GM12801 (cell line): ENCODE data around the gene SLC35F3.

Source experiments
- CTCF ChIP-seq: IDR thresholded peaks from one replicate; pipeline ENCODE4 v1.5.1; 2011; ENCODE audit warnings: control low read depth; ENCODE audit not compliant: insufficient read length; ENCODE audit errors: extremely low read depth

The SLC35F3 gene

GRCh38 chr1:234135501-234135900, 231.0 kb downstream of the SLC35F3 start:
- no peak for TF ChIP-seq CTCF

- TF ChIP-seq CTCF: no peak
Measured at GRCh38 chr1:234136073-234136472, 231.6 kb downstream of the SLC35F3 start.

- no peak for TF ChIP-seq CTCF
Measured at GRCh38 chr1:234139966-234140365, 235.5 kb downstream of the SLC35F3 start.

- no peak for TF ChIP-seq CTCF
Measured at GRCh38 chr1:234140388-234140787, 235.9 kb downstream of the SLC35F3 start.

- TF ChIP-seq CTCF: no peak
Measured at GRCh38 chr1:234141006-234141405, 236.5 kb downstream of the SLC35F3 start.

GRCh38 chr1:234143681-234144080, 239.2 kb downstream of the SLC35F3 start:
- no peak for TF ChIP-seq CTCF

GRCh38 chr1:234144901-234145300, 240.4 kb downstream of the SLC35F3 start:
- no peak for TF ChIP-seq CTCF

GRCh38 chr1:234148350-234148749, 243.9 kb downstream of the SLC35F3 start:
- TF ChIP-seq CTCF: no peak
